ENCODE results near the gene MAP4.
"Not testable (repeated sequence)": the region's sequence is repeated elsewhere in the genome, so short reads cannot be mapped to it uniquely, and the experiment has no call there.

The MAP4 gene

DNA sequence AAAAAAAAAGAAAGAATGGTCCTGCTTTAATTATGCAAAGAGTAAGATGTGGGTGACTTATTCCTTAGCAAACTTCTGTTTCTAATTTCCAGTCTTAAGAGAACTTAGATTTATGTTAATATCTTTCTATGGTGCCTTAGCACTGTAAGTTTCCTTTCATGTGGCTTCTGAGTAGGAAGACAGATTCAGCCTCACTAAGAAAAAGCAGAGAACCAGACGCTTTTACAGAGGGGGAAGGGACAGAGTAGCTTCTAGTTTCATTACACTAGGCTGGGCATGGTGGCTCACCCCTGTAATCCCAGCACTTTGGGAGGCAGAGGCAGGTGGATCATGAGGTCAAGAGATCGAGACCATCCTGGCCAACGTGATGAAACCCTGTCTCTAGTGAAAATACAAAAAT lies 118.3 kb downstream of the MAP4 start:
- no peak for DNase-seq
- no peak for ATAC-seq

DNA sequence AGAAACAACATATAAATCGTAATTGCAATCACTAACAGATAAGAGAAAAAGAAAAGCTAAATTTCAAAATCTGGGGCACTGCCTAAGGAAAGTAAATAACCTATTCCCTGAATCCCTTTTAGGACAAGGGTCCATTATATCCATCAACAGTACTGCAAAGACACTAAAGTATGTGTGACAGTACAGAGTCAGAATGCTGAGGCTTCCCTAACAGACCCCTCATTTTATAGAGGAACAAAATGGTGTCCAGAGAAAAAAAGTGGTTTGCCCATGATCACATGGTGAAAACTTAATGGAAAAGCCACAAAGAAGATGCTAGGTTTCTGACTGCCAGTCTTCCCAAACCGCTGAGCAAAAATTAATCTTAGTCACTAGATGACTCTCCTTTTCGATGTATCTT lies 119.5 kb downstream of the MAP4 start:
- ATAC-seq: no peak
- no peak for DNase-seq

DNA sequence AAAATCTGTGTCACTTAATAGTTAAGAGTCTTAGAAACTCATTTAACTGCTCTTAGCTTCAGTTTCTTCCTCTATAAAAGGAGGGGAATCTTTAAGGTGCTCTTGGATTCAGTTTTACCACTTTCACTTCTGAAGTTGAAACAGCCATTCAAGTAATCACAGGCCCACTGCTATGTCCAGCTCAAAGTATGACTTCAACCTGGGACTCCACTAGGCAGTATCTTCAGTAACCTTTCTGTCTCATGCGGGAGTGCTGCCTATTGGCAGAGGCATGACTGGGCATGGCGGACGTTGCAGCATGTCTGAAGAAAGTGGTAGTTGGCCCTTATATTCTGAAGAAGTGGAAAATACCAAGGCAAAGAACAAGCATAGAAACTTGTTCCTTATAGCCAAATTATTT lies 121.0 kb downstream of the MAP4 start:
- DNase-seq (no peak), ATAC-seq (no peak)

DNA sequence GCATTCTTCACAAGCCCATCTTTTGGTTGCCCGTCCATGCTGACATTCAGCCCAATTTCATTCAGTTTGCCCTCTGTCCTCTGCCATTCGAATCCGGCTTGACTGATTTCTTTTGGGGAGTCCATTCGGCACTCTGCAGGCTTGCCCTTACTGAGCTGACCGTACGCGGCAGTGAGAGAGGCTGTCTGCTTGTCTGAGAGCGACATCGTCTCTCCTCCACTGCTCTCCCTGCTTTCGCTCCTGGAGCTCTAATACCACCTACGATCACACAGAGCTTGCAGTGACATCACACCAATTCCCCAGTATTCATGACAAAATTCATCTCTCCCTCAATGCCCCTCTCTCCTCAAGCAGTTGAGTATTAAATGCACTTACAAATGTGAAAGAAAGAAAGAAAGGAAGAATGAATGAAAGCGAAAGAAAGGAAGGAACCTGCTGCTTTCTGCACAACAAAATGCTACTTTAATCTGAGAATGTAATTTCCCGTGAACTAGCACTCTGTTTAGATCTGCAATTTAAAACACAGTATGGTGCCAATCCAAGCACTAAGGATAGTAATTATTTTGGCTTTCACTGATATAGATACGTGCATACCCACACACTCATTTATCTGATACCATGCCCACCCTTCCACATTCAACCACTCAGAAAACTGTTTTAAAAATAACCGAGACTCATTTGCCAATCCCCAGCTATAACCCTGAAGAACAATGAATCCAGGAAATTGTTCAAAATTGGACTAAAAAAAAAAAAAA lies 123.8 kb downstream of the MAP4 start:
- no peak for DNase-seq
- ATAC-seq: no peak

DNA sequence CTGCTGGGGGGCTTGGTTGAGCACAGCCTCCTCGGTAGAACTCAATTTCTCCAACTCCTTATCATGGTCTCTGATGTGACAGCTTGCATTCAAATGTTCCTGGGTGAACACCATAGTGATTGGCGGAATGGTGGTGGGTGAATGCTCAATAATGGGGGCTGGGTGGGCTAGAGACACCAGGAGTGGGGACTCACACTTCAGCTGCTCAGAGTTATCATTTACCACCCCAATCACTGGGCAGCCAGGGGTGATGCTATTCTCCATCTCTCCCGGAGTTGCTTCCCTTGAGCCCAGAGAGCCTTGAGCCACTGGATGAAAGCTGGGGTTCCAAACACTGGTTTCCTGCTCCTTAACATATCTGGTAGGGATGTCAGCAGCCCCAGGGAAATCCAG lies 124.6 kb downstream of the MAP4 start:
- DNase-seq: no peak

DNA sequence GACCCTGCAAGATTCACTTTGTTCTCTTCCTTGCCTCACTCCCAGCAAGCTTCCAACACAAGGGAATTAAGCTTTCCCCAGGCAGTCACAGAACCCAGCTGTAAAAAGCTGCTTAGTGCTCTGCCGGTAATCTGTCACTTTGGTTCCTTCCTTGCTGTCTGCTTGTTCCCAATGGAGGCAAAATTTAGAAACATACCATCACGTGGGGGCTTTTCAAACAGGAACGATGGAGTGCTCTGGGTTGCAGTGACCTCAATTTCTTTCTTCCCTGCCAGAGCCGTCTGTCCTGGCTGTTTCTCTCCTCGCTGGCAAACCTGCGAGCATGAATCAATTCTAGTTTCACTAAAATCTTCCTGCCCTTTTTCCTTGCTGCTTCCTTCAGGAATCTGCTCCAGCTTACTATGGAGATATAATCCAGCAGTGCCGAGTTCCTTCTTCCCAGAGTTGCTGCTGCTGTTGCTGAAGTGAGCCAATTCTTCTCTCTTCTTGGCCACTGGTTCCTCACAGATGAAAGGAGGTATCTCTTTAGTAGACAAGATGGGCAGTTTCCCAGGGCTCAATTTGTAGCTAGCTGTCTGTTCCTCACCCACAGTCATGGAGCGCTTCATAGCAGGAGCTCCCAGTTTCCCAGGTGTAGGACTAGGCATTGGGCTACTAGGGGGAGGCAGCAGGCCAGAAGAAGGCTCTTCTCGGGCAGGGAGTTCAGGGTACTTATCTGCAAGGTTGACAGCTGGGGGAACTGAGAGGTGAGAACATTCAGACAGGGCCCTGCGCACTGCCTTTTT lies 125.2 kb downstream of the MAP4 start:
- DNase-seq (no peak), ATAC-seq (no peak)

More for the DNA sequence above, 124.6 kb downstream of the MAP4 start:
- no peak for ATAC-seq

DNA sequence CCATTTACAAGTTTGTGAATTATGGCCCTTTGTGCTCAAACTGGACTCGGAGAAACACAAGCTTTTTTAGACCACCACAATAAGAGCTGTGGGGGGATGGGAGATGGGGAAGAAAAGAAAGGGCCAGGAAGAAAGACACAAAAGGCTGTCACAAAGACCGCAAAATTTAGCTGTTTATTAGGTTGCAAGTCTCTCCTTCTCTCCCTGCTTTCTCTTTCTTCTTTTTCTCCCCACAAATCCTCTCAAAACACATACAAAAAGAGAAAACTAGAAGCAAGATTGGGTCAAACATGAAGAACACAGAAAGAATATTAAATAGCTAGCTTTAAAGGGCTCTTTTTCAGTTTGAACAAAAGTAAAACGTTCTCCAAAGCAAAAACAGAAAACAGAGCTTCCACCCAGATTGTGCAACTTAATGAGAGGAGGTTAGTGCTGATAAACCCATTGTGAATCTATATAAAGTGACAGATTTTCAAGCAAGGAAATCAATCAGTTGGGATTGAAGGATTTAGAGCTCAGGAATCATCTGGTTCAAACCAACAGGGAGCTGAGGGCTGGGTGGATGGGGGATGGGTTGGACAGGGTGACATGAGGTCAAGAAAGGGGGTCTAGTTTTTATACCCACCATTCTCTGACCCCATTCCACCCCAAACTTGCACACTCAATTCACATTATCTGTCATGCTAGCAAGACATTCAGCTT lies 125.9 kb downstream of the MAP4 start:
- DNase-seq (no peak), ATAC-seq (no peak)

DNA sequence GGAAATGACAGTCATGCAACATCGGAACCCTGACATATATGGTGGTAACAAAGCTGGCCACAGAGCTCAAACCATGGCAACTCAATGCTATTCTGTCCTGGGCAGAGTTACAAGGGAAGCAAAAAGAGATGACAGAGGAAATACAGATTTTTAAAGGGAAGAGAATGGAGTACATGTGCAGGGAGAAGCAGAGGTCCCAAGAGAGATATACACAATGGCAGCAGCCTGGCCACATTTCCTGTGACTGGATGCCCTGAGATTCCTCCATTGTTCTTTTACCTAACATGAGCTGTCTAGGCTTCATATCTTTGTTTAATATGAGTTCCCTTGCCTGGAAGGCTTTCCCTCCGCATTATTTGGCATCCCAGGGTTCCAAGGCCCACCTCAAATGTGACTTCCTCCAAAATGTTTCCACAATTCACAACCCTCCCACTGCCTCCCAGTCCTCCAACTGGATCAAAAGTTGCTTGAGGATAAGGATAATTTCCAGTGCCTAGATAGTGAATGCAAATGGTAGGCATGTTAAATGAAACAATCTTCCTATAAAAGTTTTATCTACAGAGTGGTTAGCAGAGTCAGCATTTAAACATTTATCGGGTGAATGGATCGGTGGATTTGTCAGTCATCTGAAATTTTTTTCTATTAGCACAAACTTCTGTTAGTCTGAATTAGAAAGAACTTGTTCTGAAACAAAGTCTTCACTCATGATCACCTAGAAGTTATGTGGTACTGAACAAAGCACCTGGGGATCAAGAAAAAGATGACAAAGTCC lies 127.0 kb downstream of the MAP4 start:
- DNase-seq (no peak), ATAC-seq (no peak)

DNA sequence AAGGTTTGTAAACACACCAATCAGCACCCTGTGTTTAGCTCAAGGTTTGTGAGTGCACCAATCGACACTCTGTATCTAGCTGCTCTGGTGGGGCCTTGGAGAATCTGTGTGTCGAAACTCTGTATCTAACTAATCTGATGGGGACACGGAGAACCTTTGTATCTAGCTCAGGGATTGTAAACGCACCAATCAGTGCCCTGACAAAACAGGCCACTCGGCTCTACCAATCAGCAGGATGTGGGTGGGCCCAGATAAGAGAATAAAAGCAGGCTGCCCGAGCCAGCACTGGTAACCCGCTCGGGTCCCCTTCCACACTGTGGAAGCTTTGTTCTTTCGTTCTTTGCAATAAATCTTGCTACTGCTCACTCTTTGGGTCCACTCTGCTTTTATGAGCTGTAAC lies 128.2 kb downstream of the MAP4 start:
- ATAC-seq, DNase-seq: not testable (repeated sequence)

DNA sequence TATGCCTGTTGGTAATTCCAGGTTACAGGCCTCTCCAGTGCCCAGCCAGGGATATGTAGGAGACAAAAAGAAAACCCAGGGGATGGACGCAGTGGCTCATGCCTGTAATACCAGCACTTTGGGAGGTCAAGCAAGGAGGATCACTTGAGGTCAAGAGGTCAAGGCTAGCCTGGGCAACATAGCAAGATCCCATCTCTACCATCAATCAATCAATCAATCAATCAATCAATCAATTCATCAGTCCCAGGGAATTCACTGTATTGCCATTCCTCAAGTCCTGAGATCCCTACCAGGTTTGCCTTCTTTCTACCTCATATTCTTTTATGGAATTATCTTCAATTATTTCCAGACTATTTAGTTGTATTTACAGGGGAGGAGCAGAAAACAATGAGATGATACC lies 131.0 kb downstream of the MAP4 start:
- no peak for DNase-seq
- ATAC-seq: no peak

DNA sequence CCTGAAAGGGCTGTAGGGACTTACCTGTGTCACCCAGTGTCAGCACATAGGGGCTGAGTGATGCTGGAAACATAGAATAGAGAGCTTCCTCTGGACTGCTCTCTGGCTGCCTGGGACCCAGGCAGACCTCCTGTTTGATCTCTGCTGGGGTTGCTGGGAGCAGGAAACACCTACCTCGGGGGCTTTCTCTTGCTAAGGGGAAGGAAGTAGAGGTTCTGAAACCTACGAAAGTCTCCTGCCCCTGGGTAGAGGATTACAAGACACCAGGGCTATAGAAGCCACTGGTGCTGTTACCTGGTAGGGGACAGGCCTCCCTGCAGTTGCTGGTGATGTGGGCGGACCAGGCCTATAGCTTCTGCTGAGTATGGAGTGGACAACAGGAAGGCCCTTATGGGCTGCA lies 131.6 kb downstream of the MAP4 start:
- no peak for DNase-seq
- ATAC-seq: peak; percentile 23

DNA sequence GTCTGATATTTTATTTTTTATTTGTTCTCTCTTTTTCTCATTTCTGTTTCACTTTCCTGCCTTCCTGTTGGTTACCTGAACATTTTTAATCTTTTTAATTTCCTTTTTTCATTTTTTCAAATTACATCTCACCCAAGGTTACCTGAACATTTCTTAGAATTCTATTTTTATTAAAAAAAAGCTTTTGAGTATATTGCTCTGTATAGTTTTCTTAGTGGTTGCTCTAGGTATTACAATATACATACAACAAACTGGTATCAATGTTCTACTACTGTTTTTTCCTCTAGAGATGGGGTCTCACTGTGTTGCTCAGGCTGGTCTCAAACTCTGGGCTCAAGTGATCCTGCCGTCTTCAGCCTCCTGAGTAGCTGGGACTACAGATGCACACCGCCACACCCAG lies 133.9 kb downstream of the MAP4 start:
- no peak for ATAC-seq
- no peak for DNase-seq

DNA sequence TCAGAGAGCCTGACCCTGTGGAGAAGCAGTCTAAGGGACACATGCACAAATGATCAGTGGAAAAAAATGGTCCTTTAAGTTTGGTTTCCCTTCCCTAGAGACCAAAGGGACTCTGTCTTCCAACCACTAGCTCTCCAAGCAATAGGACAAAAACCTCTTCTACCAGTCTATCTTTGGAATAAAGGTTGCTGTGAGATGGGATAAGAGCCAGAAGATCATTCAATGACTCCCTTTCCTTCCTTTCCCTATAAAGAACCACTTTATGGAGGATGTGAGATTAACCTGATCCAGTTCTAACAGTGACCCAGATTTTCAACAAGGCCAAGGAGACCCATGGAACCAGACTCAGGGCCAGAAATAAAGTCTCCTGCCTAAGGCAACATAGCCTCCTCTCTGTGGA lies 138.5 kb downstream of the MAP4 start:
- DNase-seq: no peak
- ATAC-seq: no peak

DNA sequence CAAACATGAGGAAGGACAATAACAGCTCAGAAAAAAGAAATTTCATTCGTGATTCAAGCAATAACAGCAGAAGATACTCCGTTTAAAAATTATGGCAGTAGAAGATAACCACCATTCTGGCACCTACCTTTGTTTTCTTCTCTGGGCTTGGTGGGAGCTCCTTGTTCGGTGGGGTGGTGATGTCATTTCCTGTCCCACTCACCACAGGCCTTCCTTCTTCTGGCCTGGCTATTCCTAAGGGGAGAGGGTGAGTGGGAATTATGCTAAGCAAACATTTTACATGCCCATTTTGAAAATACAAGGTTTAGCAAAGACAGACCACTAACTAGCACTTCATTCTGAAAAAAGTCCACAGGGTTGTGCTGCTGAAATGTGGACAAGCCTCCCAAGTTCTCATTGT lies 138.9 kb downstream of the MAP4 start:
- ATAC-seq (no peak), DNase-seq (no peak)

DNA sequence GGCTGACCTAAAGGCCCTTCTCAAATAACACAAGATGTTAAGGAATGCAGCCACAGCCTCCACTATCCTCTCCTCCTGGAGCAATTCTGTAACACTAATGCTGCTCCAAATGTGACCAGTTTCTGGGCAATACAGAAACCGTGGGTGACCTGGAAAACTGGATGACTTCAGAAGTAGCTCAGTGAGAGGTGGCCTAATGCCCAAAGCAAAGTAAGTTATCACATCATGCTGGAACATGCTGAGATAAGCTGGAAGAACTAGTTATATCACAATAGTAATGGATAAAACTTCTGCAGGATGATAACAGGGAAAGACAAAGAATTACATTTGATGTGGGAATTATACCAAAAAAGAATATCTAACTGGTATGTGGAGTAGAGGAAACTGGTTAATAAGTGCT lies 141.3 kb downstream of the MAP4 start:
- ATAC-seq (no peak), DNase-seq (no peak)

DNA sequence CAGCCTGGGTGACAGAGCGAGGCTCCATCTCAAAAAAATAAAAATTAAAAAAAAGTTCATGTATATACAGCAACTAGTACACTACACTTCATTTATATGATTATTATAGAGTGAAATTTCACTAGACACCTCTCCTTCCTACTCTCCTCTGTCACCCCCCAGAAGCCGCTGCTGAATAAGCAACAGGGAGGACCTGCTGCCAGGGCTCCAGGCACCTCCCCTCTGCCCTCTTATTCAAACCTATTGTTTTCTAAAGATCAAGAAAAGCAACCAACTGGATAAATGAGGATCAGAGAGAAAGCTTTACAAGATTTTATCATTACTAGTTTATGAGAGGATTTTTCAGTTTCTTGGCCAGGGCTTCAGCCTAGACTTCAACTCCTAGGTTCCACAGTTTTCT lies 141.8 kb downstream of the MAP4 start:
- ATAC-seq (no peak), DNase-seq (no peak)

DNA sequence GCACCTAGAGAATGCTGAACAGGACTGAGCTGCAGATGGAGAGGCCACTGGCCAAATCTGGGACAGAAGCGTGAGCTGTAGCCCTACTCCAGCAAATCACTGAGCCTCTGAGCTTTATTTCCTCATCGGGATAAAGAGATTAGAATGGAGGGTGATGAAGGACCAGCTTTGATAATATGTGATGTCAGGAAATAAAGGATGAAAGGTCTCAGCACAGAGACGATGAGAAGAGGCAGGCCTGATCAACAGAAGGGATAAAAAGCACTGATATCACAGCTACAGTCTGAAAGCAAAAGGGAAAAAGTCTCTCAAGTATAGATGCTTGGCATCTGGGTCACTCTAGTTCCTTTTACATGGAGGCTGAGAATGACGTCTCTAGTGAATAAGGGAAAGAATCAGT lies 143.3 kb downstream of the MAP4 start:
- ATAC-seq (no peak), DNase-seq (no peak)

DNA sequence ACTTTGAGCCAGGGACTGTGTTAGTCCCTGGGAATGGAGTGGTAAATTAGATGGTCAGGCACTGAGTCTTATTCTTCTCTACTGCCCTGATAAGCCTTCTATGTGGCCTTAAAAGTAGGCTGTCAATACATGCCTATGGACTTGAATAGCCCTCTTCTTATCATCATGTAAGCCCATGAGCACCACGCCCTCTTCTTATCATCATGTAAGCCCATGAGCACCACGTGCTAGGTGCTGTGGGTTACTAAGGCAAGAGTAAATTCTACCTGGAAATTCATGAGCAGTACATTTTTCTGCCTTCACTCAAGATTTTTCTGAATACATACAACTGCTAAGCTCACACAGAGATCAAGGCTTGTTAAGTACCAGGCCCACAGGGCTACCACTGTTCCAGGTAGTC lies 144.8 kb downstream of the MAP4 start:
- ATAC-seq: no peak
- no peak for DNase-seq

DNA sequence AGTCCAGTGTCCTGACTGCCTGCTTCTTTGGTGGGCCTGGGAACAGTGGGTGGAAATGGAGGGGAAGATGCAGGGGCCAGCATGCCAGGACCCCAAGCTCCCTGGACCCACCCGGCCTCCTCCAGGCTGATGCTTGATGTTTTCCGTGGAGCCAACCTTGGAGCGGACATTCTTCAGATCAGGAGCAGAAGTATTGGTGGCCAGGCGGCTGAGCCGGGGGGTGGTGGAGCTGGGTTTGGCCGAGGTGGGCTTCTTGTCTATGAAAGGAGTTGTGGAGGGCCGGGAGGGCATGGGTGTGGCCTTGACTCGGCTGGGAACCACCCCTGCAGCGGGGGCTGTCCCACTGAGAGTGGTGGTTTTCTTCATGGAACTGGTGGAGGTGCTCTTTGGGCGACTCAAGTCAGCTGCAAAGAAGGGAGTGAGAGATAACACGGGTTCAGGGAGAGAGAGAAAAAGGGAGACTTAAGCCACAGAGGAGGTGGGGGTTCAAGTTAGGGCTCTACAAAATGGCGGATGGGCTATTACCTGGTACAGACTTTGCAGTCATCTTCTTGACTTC lies 145.4 kb downstream of the MAP4 start:
- ATAC-seq (no peak), DNase-seq (no peak)

DNA sequence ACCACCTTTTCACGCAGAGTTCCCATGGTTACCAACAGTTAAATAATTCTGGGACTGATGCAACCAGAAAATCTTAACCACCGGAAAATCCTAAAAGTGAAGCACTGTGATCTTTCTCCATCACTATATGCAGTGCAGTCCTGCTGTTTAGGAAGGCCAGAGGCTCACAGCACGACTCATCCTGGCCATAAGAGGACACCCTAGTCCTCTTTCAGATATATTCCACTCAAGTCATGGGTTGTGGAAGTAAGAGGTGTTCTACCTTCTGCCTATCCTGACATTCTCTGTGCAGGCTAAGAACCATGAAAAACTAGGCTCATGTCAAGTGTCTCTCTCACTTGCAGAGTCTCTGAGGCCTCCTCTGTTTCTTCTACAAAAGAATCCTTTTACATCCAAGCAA lies 146.1 kb downstream of the MAP4 start:
- no peak for ATAC-seq

DNA sequence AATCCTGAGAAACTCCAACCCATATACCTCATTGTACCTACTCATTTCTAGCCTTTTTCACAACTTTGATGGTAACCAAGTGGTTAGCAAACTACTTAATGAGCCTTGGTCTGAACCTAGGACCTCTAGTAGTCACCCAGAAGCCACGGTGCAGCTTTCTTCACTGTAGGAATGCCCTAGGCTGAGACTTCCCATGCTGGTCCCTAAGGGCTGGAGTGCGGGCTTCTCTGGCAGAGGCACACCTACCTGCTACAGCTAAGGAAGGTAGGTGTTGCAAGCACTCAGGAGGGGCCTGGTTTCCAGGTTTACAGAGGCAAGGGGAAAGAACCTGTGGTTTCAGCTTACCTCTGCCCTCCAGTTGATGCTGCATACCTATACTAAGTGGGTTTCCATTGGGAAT lies 147.9 kb downstream of the MAP4 start:
- no peak for ATAC-seq
- no peak for DNase-seq

More for the DNA sequence above, 146.1 kb downstream of the MAP4 start:
- DNase-seq: no peak

DNA sequence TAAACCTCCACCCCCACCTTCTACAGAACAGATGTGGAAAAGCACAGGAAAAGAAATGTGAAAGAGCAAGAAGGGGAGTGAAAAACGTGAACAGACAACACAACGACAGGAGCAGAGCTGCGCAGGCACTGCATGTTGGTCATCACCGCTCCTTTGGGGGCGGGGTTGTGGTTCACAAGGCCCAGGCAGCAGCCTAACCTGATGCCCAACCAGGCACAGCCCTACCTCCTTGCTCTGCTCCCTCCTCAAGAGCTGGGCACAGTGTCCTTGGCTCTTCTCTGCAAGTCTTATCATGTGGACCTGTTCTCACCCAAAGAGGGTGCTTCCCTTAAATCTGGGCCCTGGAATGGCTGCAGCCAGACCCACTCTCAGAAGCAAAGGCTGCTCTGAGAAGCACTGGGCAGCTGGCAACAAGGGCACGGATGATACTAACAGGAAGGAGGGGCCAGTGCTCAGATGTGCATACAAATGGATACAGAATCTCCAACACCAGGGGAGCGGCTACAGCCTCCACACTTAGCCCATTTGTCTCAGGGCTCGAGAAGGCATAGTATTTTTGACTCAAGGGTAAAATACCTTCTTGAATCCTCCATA lies 148.7 kb downstream of the MAP4 start:
- no peak for DNase-seq
- ATAC-seq: no peak

Data from stimulated activated naive CD8-positive, alpha-beta T cell treated with anti-CD3 and anti-CD28 coated beads, Interleukin-15, Interleukin-2, amounts not matched to agents 100 U/mL and 50 U/mL, for 24 hours (primary cell).